Measurements from ENCODE around the gene HOXA6.

GRCh38 chr7:27171637-27172314, 24.2 kb upstream of the HOXA6 start:
- TF ChIP-seq CTCF (IDR thresholded peaks at IDR 0.05) (no peak), CDX4 (CRISPR knock-in tag; IDR thresholded peaks at IDR 0.05; ENCODE audit: borderline replicate concordance) (no peak), MAX (CRISPR knock-in tag; IDR thresholded peaks at IDR 0.05) (no peak), ZNF416 (CRISPR knock-in tag; IDR thresholded peaks at IDR 0.05) (no peak)
